H9 (cell line): ENCODE measurements around the gene NHLRC3. TPM values are rescaled to one million over a fixed set of nuclear protein-coding genes. Genes with fewer than 3 reads are reported as not detected.

Experiments used
- DNase-seq: peaks from one replicate; pipeline ENCODE4 v3.0.0-alpha.2; 2017
- H2AFZ ChIP-seq: one replicate; pipeline ENCODE4 v1.6.1; 2013; ENCODE audit warnings: mild to moderate bottlenecking, low read length, control low read depth, moderate library complexity
- H2AK5ac ChIP-seq: 2 replicates; pipeline ENCODE4 v1.6.1; 2013; ENCODE audit warnings: low read length, control low read depth, mixed read lengths; ENCODE audit not compliant: insufficient read length
- H2BK120ac ChIP-seq: one replicate; pipeline ENCODE4 v1.6.1; 2013; ENCODE audit warnings: low read depth, mild to moderate bottlenecking, low read length, control low read depth, inconsistent platforms; ENCODE audit not compliant: poor library complexity, severe bottlenecking
- H2BK12ac ChIP-seq: 2 replicates; pipeline ENCODE4 v1.6.1; 2013; ENCODE audit warnings: low read length, control low read depth, mixed read lengths, low read depth; ENCODE audit not compliant: insufficient read length
- H2BK15ac ChIP-seq: 2 replicates; pipeline ENCODE4 v1.6.1; 2013; ENCODE audit warnings: low read depth, low read length, control low read depth
- H2BK20ac ChIP-seq: one replicate; pipeline ENCODE4 v1.6.1; 2013; ENCODE audit warnings: low read depth, mild to moderate bottlenecking, low read length, control low read depth, inconsistent platforms; ENCODE audit not compliant: poor library complexity, severe bottlenecking
- H2BK5ac ChIP-seq: 2 replicates; pipeline ENCODE4 v1.6.1; 2013; ENCODE audit warnings: low read length, control low read depth, mixed read lengths; ENCODE audit not compliant: insufficient read length
- H3K14ac ChIP-seq: 2 replicates; pipeline ENCODE4 v1.6.1; 2013; ENCODE audit warnings: low read length, control low read depth; ENCODE audit not compliant: insufficient read depth
- H3K18ac ChIP-seq: 2 replicates; pipeline ENCODE4 v1.6.1; 2013; ENCODE audit warnings: low read depth, mild to moderate bottlenecking, mixed read lengths, low read length, control low read depth; ENCODE audit not compliant: insufficient read length
- H3K23ac ChIP-seq: 2 replicates; pipeline ENCODE4 v1.6.1; 2013; ENCODE audit warnings: low read length, control low read depth, mixed read lengths, low read depth; ENCODE audit not compliant: insufficient read length
- H3K23me2 ChIP-seq: 2 replicates; pipeline ENCODE4 v1.6.1; 2013; ENCODE audit warnings: low read depth, mild to moderate bottlenecking, mixed read lengths, low read length, control low read depth; ENCODE audit not compliant: insufficient read length, poor library complexity, severe bottlenecking
- H3K27ac ChIP-seq: 2 replicates; pipeline ENCODE4 v1.5.1; 2013; ENCODE audit warnings: low read length, control low read depth, mixed read lengths, low read depth; ENCODE audit not compliant: insufficient read length
- H3K27me3 ChIP-seq: 2 replicates; pipeline ENCODE4 v1.6.1; 2013; ENCODE audit warnings: low read length, control low read depth, inconsistent platforms; ENCODE audit not compliant: insufficient read depth
- H3K4ac ChIP-seq: 2 replicates; pipeline ENCODE4 v1.6.1; 2013; ENCODE audit warnings: low read depth, mild to moderate bottlenecking, control low read depth, inconsistent platforms, low read length, moderate library complexity
- H3K4me1 ChIP-seq: 2 replicates; pipeline ENCODE4 v1.6.1; 2013; ENCODE audit warnings: low read length, control low read depth, inconsistent platforms; ENCODE audit not compliant: insufficient read depth
- H3K4me2 ChIP-seq: 2 replicates; pipeline ENCODE4 v1.6.1; 2013; ENCODE audit warnings: low read length, control low read depth, mixed read lengths; ENCODE audit not compliant: insufficient read length, insufficient read depth
- H3K56ac ChIP-seq: 2 replicates; pipeline ENCODE4 v1.6.1; 2013; ENCODE audit warnings: low read depth, mild to moderate bottlenecking, mixed read lengths, low read length, control low read depth; ENCODE audit not compliant: insufficient read length
- H3K79me1 ChIP-seq: 2 replicates; pipeline ENCODE4 v1.6.1; 2013; ENCODE audit warnings: low read depth, mild to moderate bottlenecking, moderate library complexity, low read length, control low read depth, inconsistent platforms; ENCODE audit not compliant: insufficient read depth, poor library complexity, severe bottlenecking
- H3K79me2 ChIP-seq: 2 replicates; pipeline ENCODE4 v1.6.1; 2013; ENCODE audit warnings: low read length, control low read depth, inconsistent platforms; ENCODE audit not compliant: insufficient read depth
- H3K9ac ChIP-seq: 2 replicates; pipeline ENCODE4 v1.6.1; 2013; ENCODE audit warnings: low read length, control low read depth, mixed read lengths; ENCODE audit not compliant: insufficient read length; ENCODE audit errors: extremely low read depth
- H3K9me3 ChIP-seq: one replicate; pipeline ENCODE4 v1.6.1; 2013; ENCODE audit warnings: low read depth, low read length, inconsistent platforms; ENCODE audit not compliant: control insufficient read depth
- H3T11ph ChIP-seq: one replicate; pipeline ENCODE4 v1.6.1; 2013; ENCODE audit warnings: mild to moderate bottlenecking, low read length, control low read depth, inconsistent platforms
- H4K20me1 ChIP-seq: one replicate; pipeline ENCODE4 v1.6.1; 2013; ENCODE audit not compliant: control insufficient read depth, insufficient read length, insufficient read depth
- H4K5ac ChIP-seq: 2 replicates; pipeline ENCODE4 v1.6.1; 2013; ENCODE audit warnings: low read depth, mild to moderate bottlenecking, mixed read lengths, low read length, control low read depth; ENCODE audit not compliant: insufficient read length
- H4K8ac ChIP-seq: replicated peaks from 2 replicates; pipeline ENCODE4 v1.6.1; 2013; ENCODE audit warnings: low read length, control low read depth, mixed read lengths, low read depth; ENCODE audit not compliant: insufficient read length
- H4K91ac ChIP-seq: 2 replicates; pipeline ENCODE4 v1.6.1; 2013; ENCODE audit warnings: low read depth, mild to moderate bottlenecking, moderate library complexity, mixed read lengths, low read length, control low read depth; ENCODE audit not compliant: insufficient read length
- H3K27ac Mint-ChIP-seq, 3 experiments: 2 replicates in 2 of 3; 3 replicates in 1 of 3; pipeline ENCODE4 v1.8.0; 2020 to 2021; ENCODE audit warnings: mixed read lengths in 3 of 3, mild to moderate bottlenecking in 1 of 3, moderate library complexity in 1 of 3
- H3K27me3 Mint-ChIP-seq: 2 replicates; pipeline ENCODE4 v1.8.0; 2021; ENCODE audit warnings: low read depth, mild to moderate bottlenecking, moderate library complexity, mixed read lengths
- H3K36me3 Mint-ChIP-seq, 3 experiments: 2 replicates in 2 of 3; 3 replicates in 1 of 3; pipeline ENCODE4 v1.8.0; 2020 to 2021; ENCODE audit warnings: low read depth in 3 of 3, mixed read lengths in 3 of 3; ENCODE audit not compliant: insufficient read depth in 1 of 3
- H3K4me1 Mint-ChIP-seq, 2 experiments: 2 replicates each; pipeline ENCODE4 v1.8.0; 2020; ENCODE audit warnings: mixed read lengths in 2 of 2
- H3K4me3 Mint-ChIP-seq, 2 experiments: 2 replicates in 1 of 2; 3 replicates in 1 of 2; pipeline ENCODE4 v1.8.0; 2020 to 2021; ENCODE audit warnings: mild to moderate bottlenecking in 2 of 2, mixed read lengths in 2 of 2, moderate library complexity in 1 of 2
- H3K9me3 Mint-ChIP-seq, 2 experiments: 2 replicates in 1 of 2; 3 replicates in 1 of 2; pipeline ENCODE4 v1.8.0; 2020; ENCODE audit warnings: mild to moderate bottlenecking in 2 of 2, mixed read lengths in 2 of 2, moderate library complexity in 1 of 2
- CTCF ChIP-seq: fragments of 200-600 bp; sonication (generic); conservative IDR thresholded peaks from 3 replicates; pipeline ENCODE4 v1.8.0; 2021; ENCODE audit warnings: antibody characterized with exemption, mild to moderate bottlenecking
- WGBS: extraction: QIAGEN DNeasy Blood & Tissue Kit; methylation state at CpG from one replicate; pipeline ENCODE4 v1.1.7; 2013; ENCODE audit warnings: missing lambda C conversion rate, low lambda C conversion rate, mixed read lengths; ENCODE audit not compliant: insufficient read length; ENCODE audit errors: extremely low coverage; 5-methylcytosine and 5-hydroxymethylcytosine counted together
- long read RNA-seq: library from polyadenylated mRNA; unstranded; transcript quantifications from one replicate; pipeline ENCODE4 v2.0.0, GENCODE V29; 2020
- total RNA-seq: library from RNA; stranded (reverse); gene quantifications from 2 replicates; pipeline ENCODE4 v1.2.1, GENCODE V29; 2021

NHLRC3 gene
- total RNA-seq, result 17.6 and 17.7 TPM in 2 replicates
- long read RNA-seq, transcript NHLRC3-204 (2 exons, 3,237 nt), result minor isoform, 6 of 54 reads
- long read RNA-seq, transcript NHLRC3-202 (7 exons, 3,549 nt), result major isoform, 15 of 54 reads
- long read RNA-seq, partial matches to known transcripts, result 16 of 54 reads
- long read RNA-seq, other reads (novel, unspliced or antisense), result 12 of 54 reads

GRCh38 chr13:39037880-39038568 lies at the start of gene NHLRC3, which contains the start of gene PROSER1:
NHLRC3 (plus strand) TSS chr13:39038456; CDS start chr13:39038640, 184 bp downstream.
PROSER1 (minus strand) TSS chr13:39038089; CDS start chr13:39037242, 847 bp downstream.
- no CpG with 5 or more reads among the region's 41 CpGs for WGBS

More at GRCh38 chr13:39037880-39038568, at the start of gene NHLRC3, which contains the start of gene PROSER1:
- H4K5ac ChIP-seq, result peak within 1 kb of the TSS; percentile 31
- H3K4ac ChIP-seq, result no peak within 1 kb of the TSS; the same call in 1 of the 2 replicates
- H4K91ac ChIP-seq, result no peak within 1 kb of the TSS
- H2BK12ac ChIP-seq, result no peak within 1 kb of the TSS
- H2BK120ac ChIP-seq, result no peak within 1 kb of the TSS
- peaks cover 33% of the 10 kb centered on the region for H3K79me2 ChIP-seq
- Mint-ChIP-seq H3K27me3 (no peaks in the 10 kb centered on the region), H3K9me3 (no peaks in the 10 kb centered on the region), H3K27ac (peak within 1 kb of the TSS; percentile 94 to 99 (median 98)), H3K36me3 (peaks cover 4 to 11% (median 6%) of the 10 kb centered on the region in 3 experiments), H3K4me1 (peaks cover 30 to 35% of the 10 kb centered on the region in 2 experiments), H3K4me3 (peak within 1 kb of the TSS; percentile 90 to 93)
- H2AK5ac ChIP-seq, result no peak within 1 kb of the TSS
- no peaks in the 10 kb centered on the region for H3K9me3 ChIP-seq
- H3K27ac ChIP-seq, result peak within 1 kb of the TSS; percentile 32
- H2BK5ac ChIP-seq, result peak within 1 kb of the TSS; percentile 50
- no peaks in the 10 kb centered on the region for H4K20me1 ChIP-seq
- H3K79me1 ChIP-seq, result peaks cover under 1% of the 10 kb centered on the region
- no peak for TF ChIP-seq CTCF
- no peak within 1 kb of the TSS for H2AFZ ChIP-seq
- DNase-seq, result peak; percentile 89
- no peak within 1 kb of the TSS for H2BK20ac ChIP-seq
- H3K4me2 ChIP-seq, result peak within 1 kb of the TSS; percentile 95
- H3T11ph ChIP-seq, result no peak within 1 kb of the TSS
- H3K14ac ChIP-seq, result peak within 1 kb of the TSS; percentile 62
- no peaks in the 10 kb centered on the region for H3K4me1 ChIP-seq
- H3K23ac ChIP-seq, result no peak within 1 kb of the TSS
- peak within 1 kb of the TSS; percentile 75 for H3K18ac ChIP-seq
- no peak within 1 kb of the TSS for H3K56ac ChIP-seq
- H3K27me3 ChIP-seq, result no peaks in the 10 kb centered on the region
- peaks cover 9% of the 10 kb centered on the region for H3K23me2 ChIP-seq
- H2BK15ac ChIP-seq, result no peak within 1 kb of the TSS
- peak within 1 kb of the TSS; percentile 94 for H3K9ac ChIP-seq
- H4K8ac ChIP-seq, result no peak within 1 kb of the TSS
